Gastroesophageal sphincter (tissue), 3 donors: Measurements from ENCODE around the gene MYZAP.

ENCODE experiments used
- CTCF ChIP-seq, 4 experiments: fragments of 200-600 bp in 2 of 4; fragments of 450-650 bp in 2 of 4; sonication (generic) in 1 of 4; IDR thresholded peaks; one replicate each; pipeline ENCODE4 v1.5.1; 2017 to 2019; ENCODE audit warnings: antibody characterized with exemption in 4 of 4, mild to moderate bottlenecking in 2 of 4, moderate library complexity in 2 of 4
- POLR2A ChIP-seq, 2 donors: fragments of 450-650 bp; IDR thresholded peaks; one replicate each; pipeline ENCODE4 v1.6.1; 2017; ENCODE audit warnings: antibody characterized with exemption in 2 of 2, mild to moderate bottlenecking in 2 of 2, moderate library complexity in 1 of 2

DNA sequence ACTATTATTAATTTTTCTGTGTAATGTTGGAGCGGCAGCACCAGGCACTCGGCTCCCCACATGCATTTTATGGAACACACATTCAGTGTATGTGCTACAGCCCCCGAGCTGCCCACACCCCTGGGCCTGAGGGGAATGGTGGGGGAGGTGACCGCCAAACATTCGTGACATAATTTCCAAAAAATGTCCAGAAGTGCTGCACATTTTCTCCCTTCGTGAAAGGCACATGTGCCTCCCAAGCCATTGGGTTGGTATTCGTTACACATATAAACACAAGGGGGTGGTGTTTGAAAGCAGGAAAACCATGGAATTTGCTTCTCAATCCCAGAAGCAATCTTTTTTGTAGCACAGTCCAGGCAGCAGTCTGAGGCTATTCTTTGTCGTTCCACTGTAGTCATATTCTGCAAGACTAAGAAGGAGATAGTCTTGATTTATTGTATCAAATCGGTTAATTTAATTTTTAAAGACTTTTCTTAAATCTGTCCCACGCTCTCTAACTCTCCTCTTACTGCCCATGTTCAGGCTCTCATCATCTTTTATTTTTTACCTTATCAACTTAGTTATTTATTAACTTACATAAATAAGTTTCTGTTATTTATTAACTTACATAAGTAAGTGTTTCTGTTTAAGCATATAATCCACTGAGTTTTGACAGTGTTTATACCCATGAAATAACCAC lies 75.6 kb downstream of the MYZAP start:
- TF ChIP-seq CTCF (IDR thresholded peaks at IDR 0.05), result peak in 3 of 4 experiments; percentile 29 to 63 (median 39)
- no peak for TF ChIP-seq POLR2A (IDR thresholded peaks at IDR 0.05)
